HG02642 (cell line): Measurements from ENCODE around the gene GRAMD1C.
A peak's percentile ranks its signal among the peaks of the same experiment; 100 is the strongest.
"Not testable (repeated sequence)": the region's sequence is repeated elsewhere in the genome, so short reads cannot be mapped to it uniquely, and the experiment has no call there.

Experiments
- ATAC-seq: cut with Tn5 transposase; IDR thresholded peaks from one replicate; pipeline ENCODE4 v1.9.1; 2021; ENCODE audit warnings: mild to moderate bottlenecking; ENCODE audit not compliant: unreplicated experiment, poor library complexity

Gene GRAMD1C

DNA sequence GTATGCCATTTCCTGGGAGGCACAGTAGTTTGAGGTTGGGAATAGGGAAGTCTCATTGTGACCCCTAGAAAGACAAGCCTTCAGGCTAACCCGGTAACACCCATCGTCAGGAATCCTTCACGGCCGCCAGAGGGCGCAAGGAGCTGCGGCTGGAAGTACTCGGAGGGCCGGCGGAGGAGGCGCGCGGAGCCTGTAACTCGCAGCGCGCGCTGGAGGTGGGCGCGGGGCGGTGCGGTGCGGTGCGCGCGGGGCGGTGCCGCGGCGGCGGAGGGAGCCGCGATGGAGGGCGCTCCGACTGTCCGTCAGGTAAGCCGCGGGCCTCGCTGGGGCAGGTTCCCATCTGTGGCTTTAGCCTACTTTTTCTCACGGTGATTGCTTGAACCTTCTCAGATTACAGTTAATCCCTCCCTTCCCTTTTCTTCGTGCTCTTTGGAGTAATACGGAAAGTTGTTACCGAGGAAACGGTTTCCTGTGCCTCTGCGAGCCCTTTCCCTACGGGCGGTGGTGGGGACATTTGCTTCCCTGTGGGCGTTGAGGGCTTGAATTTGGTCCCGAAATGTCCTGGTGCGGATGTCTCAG is at the start of gene GRAMD1C:
GRAMD1C (plus strand) TSS at position 158 of the 579 bp plus-strand sequence; CDS start at position 280, 122 bp downstream.
- peak; percentile 96 for ATAC-seq

DNA sequence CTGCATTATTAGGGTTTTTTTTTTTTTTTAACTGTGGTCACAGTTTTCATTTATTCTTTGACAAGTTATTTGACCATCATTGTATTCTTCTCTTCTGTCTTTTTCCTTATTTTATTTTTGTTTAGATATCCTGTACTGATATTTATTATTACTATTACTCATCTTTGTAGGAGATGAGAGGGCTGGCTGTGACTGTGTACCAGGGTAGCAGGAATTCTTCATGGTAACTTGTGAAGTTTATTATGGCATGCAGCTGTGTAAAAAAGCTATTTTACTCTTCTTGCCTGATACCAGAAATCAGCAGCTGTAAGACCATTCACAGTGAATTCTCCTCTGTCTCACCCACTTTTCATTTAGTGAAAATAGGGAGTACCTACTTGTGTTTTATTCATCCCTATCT is 47.2 kb upstream of the GRAMD1C start:
- no peak for ATAC-seq

DNA sequence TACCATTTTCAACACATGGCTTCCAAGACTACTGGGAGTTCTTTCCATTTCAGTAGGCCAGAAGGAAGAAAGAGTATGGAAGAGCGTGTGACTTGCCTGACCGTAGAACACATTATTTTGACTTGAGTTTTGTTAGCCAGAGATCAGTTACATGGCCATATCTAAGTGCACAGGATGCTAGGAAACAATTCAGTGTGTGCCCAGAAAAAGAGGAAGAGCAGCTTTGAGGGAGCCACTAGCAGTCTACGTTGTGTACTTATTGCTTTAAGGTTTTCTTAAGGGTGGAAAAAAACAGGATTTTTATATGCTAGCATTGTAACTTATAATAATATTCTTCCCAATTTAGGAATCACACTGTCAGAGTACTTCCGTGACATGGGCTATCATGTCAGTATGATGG is 44.1 kb upstream of the GRAMD1C start:
- no peak for ATAC-seq

DNA sequence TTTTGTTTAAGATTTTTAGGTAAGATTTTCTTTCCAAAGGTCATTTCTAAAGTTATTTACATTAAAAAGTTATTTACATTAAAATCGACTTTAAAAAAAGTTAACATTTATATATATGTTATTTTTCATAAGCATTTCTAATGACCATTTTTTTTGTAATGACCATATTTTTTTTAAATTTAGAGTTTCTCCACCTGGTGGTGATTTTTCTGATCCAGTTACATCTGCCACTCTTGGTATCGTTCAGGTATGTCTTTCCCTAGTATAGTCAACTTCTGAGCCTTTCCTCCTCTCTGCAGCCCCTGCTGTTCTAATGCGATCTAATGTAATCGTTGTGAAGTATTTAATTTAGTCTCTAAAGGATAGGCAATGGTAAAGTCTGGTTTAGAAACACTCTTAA is 42.9 kb upstream of the GRAMD1C start:
- no peak for ATAC-seq

- peak; percentile 58 for ATAC-seq
Observed at GRCh38 chr3:113802795-113803455, 35.7 kb upstream of the GRAMD1C start.

GRCh38 chr3:113804661-113805060 is 33.9 kb upstream of the GRAMD1C start:
- no peak for ATAC-seq

GRCh38 chr3:113805249-113805648 is 33.3 kb upstream of the GRAMD1C start:
- ATAC-seq = no peak

- ATAC-seq = no peak
Observed at GRCh38 chr3:113812854-113813253, 25.7 kb upstream of the GRAMD1C start.

DNA sequence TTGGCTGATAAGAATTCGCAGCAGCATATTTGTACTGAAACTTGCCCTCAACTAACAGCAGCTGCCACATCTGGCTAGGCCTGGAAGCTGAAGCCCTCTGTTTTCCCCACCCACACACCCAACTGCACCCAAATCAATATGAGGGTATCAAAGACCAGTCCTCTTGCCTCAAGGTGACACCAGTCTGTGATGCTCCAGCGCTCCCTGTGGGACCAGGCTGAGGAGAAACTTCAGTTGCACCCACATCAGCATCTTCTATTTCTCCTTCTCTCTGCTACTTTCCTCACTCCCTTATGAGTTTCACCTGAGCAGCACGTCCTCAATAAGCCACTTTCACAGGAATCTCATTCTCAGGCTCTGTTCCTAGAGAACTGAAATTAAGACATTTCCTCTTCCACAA is 18.7 kb upstream of the GRAMD1C start:
- no peak for ATAC-seq

GRCh38 chr3:113825090-113825489 is 13.5 kb upstream of the GRAMD1C start:
- peak; percentile 74 for ATAC-seq

DNA sequence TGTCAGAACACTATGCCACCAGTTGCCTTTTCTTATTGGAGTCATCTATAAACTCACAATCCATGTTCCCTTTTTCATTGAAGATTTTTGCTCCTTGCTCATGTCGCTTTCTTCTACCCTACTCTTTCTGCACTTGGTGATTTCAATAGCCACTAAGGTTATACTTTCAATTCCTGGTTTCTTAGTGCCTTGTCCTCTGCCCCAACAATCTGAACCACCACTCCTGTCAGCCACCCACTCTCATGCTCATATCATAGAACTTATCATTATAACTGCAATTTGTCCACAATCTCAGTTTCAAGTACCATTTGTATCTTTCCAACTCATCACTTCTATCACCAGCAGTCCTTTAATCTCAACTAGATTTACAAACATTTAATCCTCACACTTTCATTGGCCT is 10.0 kb upstream of the GRAMD1C start:
- no peak for ATAC-seq

GRCh38 chr3:113829576-113830354 is 8.8 kb upstream of the GRAMD1C start:
- ATAC-seq = no peak

DNA sequence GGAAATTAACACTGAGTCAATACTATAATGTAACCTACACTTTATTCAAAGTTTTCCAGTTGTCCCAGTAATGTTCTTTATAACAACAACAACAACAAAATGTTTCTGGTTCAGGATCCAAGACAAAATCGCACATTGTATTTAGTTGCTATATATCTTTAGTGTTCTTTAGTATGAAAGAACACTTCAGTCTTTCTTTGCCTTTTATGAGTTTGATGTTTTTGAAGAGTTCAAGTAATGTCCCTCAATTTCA is 7.6 kb upstream of the GRAMD1C start:
- no peak for ATAC-seq

GRCh38 chr3:113832477-113833164 is 6.0 kb upstream of the GRAMD1C start:
- peak; percentile 37 for ATAC-seq

DNA sequence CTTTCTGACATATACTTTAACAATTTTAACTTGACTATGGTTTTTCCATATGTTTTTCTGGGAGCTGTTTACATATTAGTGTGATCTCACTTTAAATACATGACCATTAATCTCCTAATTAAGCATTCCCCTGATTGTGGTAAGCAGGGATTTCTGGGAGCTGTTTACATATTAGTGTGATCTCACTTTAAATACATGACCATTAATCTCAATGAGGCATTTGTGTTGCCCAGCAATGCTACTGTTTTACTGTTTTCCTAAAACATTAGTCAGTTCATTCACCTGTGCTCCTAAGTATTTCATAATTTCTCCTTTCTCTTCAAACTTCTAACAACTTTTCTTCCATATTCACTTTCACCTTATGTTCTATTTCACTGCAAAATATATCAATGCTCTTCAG is 3.6 kb upstream of the GRAMD1C start:
- ATAC-seq = no peak

DNA sequence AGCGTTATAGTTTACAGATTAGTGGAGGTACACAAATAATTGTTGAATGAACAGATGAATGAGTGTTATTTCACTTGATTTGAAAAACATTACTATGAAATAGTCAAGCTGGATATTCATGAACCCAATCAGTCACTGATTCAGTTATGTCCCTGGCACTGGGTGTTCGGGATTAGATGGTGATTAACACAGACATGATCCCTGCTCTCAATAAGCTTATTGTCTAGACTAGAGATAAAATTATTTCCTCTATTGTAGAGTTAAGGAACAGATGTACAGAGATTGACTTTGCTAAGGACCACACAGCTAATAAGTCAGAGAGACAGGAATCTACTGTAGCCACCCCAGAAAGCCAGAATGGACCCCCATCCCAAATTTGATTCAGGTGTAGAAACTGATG is 963 bp downstream of the GRAMD1C start:
- ATAC-seq = no peak

- ATAC-seq = no peak
Observed at GRCh38 chr3:113844622-113845222, 6.1 kb downstream of the GRAMD1C start.

DNA sequence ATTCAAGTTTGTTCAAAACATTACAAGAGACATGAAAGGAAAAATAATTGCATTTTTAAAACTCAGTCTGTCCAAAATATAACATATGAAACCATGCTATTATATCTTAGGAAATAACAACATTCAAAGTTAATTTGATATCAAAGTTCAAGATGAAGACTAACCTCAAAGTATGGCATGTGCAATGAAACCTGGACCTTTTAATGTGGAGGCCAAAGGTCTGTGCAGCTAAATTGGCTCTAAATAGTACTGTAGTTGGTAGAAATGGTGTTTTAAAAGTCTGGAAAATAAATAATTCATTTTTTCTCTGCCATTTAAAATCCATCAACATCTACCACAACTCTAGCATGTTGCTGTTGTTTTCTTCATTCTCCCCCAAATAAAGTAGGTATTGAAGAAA is 8.7 kb downstream of the GRAMD1C start:
- no peak for ATAC-seq

DNA sequence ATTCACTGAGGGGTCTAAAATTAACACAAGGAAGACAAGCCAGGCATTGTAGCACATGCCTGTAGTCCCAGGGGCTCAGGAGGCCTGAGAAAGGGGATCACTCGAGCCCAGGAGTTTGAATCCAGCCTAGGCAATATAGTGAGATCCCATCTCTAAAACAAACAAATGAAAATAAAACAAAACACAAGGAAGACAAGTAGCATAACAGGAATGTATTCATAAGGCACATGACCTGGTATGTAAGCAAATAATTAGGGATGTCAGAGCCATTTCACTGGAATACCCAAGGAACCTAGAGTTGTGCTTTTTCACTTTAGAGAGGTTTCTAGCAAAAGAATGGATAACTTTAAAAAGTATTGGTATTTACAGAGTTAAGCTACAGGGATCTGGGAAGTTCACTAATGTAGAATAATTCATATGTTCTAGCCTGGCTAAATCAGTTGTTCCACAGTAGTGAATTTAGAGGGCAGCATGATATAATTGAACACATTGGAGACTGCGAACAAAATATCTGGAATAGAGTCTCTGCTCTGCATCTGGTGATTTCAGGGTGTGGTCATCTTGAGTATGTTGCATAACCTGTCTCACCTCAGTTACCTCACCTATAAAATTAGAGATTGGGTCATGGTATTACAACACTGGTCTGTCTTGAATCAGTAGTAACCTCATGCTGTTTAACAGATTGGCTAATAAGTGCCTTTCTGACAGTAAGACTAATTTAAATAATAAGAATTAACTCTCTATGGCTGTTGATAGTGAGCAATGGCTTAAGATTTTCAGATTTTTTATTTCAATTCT is 9.3 kb downstream of the GRAMD1C start:
- no peak for ATAC-seq

DNA sequence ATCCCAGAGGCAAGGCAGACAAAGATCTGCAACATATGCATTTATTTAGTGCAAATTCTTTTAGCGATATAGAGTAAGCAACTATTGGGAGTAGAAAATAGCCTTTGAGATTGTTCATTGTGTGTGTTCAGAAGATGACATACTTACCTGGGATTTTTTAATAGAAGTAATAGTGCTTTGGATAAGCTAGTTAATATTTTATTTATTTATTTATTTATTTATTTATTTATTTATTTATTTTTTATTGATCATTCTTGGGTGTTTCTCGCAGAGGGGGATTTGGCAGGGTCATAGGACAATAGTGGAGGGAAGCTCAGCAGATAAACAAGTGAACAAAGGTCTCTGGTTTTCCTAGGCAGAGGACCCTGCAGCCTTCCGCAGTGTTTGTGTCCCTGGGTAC is 10.5 kb downstream of the GRAMD1C start:
- not testable (repeated sequence) for ATAC-seq
